HG02973 (cell line): Measurements from ENCODE around the gene CRIP2.

Experiments
- ATAC-seq: cut with Tn5 transposase; IDR thresholded peaks from one replicate; pipeline ENCODE4 v1.9.1; 2021; ENCODE audit warnings: moderate library complexity; ENCODE audit not compliant: unreplicated experiment

CRIP2 gene

DNA sequence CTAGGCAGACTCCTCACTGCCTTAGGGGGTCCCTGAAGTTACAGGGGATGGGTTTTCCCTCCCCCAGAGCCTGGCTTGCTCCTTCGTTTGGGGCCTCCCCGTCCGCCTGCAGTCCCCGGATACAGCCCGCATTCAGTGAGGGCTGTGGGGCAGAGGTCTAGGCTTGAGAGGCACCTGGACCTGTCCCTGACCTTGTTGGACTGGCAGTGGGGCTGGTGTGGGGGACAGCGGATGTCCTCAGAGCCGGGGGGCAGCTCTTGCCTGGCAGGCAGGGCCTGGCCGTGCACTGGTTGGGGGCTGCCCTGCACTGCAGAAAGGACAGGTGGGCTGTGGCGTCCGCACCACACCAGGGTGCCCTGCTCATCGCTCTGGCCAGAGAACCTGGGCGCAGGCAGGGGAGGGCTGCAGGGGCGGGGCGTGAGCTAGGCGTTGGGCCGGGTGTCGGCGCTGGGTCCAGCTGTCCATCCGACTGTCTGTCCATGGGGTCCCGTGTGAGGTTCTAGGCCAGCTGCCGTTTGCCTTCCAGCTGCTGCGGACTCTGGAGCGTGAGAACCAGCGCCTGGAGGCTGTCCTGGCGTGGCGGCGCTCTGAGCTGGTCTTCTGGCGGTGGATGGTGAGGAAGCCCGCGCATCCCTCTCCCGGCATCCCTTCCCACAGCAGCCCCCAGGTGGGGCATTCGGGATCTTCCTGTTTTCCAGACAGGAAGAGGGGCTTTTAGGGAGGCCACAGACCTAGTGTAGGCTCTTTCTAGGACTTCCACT lies 22.4 kb downstream of the CRIP2 start:
- no peak for ATAC-seq

- no peak for ATAC-seq
Measured at GRCh38 chr14:105497671-105498429, 23.2 kb downstream of the CRIP2 start.

DNA sequence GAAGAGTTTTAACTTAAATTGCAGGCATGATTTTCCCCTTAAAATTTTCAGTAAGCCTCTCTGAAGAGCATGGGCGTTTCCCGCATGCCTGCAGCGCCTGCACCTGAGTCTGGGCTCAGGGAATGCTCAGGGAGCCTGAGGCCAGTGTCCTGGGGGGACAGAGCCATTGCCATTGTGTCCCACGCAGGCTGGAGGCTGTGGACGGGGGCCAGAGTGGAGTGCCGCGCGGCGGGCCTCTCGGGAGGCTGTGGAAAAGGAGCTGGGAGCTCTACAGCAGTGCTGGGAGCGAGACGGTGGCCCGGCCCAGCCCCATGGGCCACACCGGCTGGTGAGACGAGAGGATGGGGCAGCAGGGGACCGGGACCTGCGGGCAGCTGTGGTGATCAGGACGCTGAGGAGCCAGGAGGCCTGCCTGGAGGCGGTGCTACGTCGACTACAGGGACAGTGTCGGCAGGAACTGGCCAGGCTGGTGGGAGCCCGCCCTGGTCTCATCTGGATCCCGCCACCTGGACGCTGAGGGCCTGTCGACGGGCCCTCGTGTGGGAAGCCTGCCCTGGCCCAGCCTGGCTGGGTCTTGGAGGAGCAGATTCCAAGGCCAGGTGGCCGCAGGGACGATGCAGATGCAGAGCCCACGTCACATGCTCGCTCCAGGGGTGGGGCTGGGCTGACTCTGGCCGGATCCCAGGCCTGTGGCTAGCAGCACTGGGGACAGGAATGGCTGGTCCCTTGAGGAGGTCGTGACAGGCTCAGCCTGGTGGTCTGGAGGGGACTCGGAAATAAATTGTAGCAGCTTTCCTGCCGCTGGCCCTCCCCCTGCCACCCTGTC lies 24.0 kb downstream of the CRIP2 start:
- ATAC-seq = no peak

DNA sequence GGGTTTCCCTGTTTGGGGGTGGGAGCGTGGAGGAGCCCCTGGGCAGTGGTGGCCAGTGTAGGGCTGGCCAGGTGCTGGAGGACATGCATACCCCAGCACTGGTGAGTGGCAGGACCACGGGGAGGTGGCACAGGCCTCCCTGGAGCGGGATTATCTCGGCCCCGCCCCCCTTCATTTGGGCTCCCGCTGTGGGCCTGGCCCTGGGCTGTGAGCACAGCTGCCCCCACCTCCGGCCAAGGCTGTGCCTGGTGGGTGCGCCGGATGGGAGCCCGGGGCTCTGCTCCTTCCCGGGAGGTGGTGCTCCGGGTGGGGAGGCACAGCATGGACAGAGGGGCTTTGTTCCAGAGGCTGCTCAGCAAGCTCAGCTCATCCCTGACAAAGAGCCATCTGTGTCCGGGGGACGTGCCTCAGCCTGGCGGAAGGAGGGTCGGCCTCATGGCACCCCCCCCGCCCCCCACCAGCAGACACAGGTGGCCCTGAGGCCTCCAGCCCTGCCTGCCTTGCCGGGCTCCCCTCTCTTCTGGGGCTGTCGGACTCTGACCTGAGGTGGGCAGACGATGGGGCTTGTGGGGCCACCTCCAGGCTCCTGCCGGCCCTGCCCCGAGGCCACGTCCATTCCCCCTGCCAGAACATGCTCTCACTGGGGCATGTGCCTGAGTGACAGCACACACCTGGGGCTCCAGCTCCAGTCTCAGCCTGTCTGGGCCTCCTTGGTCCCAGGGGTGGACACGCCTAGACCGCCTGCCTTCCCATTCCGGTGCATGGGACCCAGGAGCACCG lies 24.8 kb downstream of the CRIP2 start:
- ATAC-seq = no peak

DNA sequence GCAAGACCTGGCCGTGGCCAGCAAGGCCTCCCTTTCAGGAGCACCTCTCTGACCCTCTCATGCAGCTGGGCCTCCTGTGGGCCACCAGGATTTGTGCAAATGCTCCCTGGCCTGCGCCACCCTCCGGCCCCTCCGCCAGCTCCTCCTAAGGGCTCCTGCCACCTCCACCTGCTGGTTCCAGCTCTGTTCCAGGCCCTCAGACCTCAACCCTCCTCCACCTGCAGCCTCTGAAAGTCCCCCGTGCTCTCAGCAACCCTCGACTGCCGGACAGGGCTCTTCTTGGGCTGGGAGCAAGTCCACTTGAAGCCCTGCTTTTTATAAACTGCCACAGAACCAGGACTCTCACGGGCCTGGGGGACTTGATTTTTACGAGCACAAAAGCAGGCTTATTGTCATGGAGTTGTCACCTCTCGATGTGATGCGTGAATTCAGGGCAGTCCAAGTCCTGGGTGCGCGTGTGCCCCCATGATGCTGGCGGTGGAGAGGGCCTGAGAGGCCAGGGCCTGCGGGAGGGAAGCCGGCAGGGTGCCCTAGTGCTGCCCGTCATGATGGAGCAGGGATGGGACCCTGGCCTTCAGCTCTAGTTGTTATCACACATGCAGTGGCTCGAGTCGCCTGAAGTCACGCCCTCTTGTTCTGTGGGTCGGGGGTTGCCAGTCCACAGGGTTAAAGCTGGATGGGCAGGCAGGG lies 25.6 kb downstream of the CRIP2 start:
- ATAC-seq = no peak

DNA sequence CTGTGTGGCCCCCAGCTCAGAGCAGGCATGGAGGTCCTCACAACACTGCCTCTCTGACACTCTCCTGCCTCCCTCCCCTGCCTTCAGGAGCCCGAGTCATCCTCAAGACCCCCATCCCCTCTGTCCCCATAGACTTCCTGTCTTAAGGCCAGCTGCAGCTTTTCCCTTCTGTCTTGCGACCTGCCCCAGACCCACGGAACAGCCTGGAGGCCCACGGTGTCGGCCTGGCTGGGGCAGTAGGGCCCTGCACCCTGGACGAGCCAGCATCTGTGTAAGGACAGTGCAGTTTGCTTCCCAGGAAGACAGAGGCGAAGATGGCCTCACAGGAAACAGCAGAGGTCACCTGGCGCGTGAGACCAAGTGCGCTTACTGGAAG lies 26.1 kb downstream of the CRIP2 start:
- ATAC-seq = no peak

GRCh38 chr14:105501504-105502291 lies 27.1 kb downstream of the CRIP2 start:
- no peak for ATAC-seq

DNA sequence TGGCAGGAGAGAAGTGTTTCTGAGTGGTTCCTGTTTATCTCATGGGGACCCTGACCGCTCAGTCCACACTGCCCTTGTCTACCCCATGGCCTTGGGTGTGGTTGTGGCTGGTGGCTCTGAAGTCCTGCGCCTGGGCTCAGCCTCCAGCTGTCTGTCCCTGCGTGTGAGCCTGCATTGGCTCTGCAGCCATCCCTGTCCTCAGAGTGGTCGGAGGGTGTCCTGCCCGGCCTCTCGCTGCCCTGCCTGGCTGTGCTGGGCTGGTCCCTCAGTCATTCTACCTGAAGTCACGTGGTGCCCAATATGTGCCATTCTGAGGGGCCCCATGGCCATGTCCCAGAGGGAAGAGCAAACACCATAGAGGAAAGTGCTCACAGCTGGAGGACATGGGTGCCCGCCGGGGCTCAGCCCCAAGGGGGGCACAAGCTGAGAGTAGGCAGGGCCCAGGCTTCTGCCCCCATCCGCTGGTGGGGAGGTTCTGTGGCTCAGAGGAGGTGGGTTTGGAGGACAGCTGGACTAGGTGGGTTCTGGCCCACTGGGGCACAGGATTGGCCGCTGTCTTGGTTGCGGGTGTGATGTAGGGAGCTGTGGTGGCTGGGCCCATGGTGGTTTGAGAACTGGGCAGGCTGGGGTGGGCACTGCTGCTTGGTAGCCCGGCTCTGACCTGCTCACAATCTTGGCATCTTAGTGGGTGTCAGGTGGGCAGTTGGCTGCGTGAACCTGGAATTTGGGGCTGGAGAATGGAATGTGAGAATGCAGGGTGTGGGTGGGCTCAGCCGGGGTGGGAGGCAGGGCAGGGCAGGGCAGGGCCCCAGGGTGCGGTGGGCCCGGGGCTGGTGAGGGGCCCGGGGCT lies 28.1 kb downstream of the CRIP2 start:
- no peak for ATAC-seq

GRCh38 chr14:105503296-105503640 lies 28.6 kb downstream of the CRIP2 start:
- ATAC-seq = no peak

DNA sequence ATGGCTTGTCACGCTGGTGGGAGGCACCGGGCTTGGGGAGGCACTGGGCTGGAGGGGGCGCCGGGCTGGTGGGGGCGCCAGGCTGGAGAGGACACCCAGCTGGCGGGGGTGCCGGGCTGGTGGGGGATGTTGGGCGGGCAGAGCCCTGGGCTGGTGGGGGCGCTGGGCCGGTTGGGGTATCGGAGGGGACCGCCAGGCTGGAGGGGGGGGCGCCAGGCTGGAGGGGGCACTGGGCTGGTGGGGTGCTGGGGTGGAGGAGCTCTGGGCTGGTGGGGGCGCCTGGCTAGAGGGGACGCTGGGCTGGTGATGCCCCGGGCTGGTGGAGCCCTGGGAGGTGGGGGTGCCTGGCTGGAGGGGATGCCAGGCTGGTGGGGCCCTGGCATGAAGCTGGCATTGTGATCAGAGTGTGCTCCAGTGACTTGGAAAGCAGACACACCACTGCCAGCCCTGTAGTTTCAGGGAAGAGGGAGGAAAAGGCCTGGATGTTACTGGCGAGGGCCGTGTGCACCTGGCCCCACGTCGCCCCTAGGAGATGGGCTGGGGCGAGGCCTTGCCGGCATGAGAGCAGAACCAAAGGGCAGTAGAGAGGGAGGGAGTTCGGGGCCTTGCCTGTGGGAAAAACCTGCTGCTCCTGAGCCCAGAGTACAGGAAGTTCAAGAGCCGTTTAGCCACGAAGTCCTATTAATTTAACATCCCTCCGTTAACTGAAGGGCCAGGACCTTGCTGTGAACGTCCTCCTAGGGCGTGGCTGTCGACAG lies 29.5 kb downstream of the CRIP2 start:
- ATAC-seq = no peak

- no peak for ATAC-seq
Measured at GRCh38 chr14:105505101-105505500, 30.5 kb downstream of the CRIP2 start.

DNA sequence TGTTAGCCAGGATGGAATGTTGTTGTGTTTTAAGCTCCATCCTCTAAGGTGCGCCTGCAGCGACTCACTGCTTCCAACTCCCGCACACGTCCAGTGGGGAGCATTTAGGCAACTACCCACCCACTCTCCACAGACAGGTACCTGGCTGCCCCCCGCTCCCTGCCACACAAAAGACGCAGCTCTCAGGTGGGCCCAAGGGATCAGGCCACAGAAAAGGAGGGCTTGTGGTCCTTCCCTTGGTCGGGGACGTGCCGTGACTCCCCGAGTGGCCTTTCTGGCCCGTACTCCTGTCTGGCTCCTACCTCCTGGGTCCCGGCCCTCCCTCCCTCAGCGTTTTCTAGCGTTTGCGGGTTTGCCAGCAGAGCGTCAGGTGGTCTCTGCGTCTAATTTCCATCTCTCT lies 32.6 kb downstream of the CRIP2 start:
- no peak for ATAC-seq

DNA sequence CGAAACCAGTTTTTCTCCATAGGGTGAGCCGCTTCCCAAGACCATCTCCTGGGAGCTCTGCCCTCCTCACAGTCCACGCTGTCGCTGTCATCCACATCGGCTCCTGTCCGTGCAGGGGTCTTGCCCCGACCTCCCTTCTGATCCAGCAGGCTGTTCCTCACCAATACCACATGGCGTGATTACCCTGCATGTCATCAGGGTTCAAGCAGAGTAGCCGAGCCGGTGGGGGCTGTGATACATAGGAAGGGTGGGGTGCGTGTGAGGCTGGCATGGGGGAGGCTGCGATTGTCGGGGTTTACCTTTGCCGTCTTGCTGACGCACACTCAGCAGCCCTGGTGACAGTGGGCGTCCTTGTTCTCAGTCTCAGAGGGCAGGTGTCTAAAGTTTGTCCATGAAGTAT lies 33.4 kb downstream of the CRIP2 start:
- no peak for ATAC-seq

- no peak for ATAC-seq
Measured at GRCh38 chr14:105508601-105509000, 34.0 kb downstream of the CRIP2 start.

DNA sequence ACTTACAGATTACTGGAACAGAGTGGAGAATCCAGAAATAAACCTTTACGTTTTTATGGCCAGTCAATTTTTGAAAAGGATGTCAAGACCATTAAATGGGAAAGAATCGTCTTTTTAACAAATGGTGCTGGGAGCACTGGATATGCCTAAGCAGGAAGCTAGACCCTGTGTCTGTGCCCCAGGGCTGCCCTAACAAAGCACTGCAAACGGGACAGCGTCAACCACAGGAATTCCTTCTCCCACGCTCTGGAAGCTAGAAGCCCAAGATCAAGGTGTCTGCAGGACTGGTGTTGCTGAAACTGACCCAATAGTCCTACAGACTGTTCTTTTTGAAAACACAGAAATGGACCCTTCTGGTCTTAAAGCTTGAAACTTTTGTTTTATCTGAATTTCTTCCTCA lies 42.5 kb downstream of the CRIP2 start:
- no peak for ATAC-seq

- ATAC-seq = no peak
Measured at GRCh38 chr14:105519946-105520698, 45.5 kb downstream of the CRIP2 start.

DNA sequence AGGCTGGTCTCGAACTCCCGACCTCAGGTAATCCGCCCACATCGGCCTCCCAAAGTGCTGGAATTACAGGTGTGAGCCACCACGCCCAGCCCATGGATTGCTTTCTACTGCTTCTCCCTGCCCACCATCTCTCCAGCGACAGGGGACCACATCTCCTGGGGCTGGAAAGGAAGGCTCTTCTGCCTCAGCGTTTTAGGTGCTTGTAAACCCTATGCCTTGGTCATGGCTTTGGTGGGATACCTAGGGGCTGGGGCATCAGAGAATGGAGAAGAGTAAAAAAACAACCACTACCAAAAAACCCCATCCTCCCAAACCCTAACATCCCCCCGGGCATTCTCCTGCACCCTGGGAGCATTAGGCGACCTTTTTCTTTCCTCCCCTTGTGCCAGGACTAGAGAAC lies 50.7 kb downstream of the CRIP2 start:
- no peak for ATAC-seq
